Vagina (tissue), 2 donors: ENCODE data around the gene C11orf24. TPM values are rescaled to one million over a fixed set of nuclear protein-coding genes. Genes with fewer than 3 reads are reported as not detected.

Experiments used
- DNase-seq, 2 donors: peaks; one replicate each; pipeline ENCODE4 v3.0.0-alpha.2; 2017; ENCODE audit errors: extremely low spot score in 2 of 2
- H3K27ac ChIP-seq: fragments of 200-600 bp; sonication (generic); one replicate; pipeline ENCODE4 v1.5.1; 2019
- H3K27me3 ChIP-seq: fragments of 200-600 bp; sonication (generic); one replicate; pipeline ENCODE4 v1.5.1; 2019
- H3K36me3 ChIP-seq, 2 donors: fragments of 200-600 bp; sonication (generic); one replicate each; pipeline ENCODE4 v1.5.1; 2017 to 2019
- H3K4me1 ChIP-seq: fragments of 200-600 bp; sonication (generic); one replicate; pipeline ENCODE4 v1.5.1; 2019
- H3K4me3 ChIP-seq, 2 donors: fragments of 200-600 bp; sonication (generic); 1 replicate in 1 of 2; 2 replicates in 1 of 2; pipeline ENCODE4 v1.5.1; 2016 to 2019
- H3K9me3 ChIP-seq: fragments of 200-600 bp; sonication (generic); one replicate; pipeline ENCODE4 v1.5.1; 2019
- CTCF ChIP-seq, 3 experiments: fragments of 450-650 bp in 2 of 3; fragments of 200-600 bp in 1 of 3; sonication (generic) in 1 of 3; IDR thresholded peaks; one replicate each; pipeline ENCODE4 v1.5.1; 2017 to 2019; ENCODE audit warnings: antibody characterized with exemption in 3 of 3, mild to moderate bottlenecking in 2 of 3, moderate library complexity in 2 of 3
- POLR2A ChIP-seq, 2 donors: fragments of 450-650 bp; IDR thresholded peaks; one replicate each; pipeline ENCODE4 v1.6.1; 2017; ENCODE audit warnings: antibody characterized with exemption in 2 of 2, mild to moderate bottlenecking in 2 of 2, moderate library complexity in 2 of 2
- POLR2AphosphoS5 ChIP-seq, 2 donors: sonication (generic); formaldehyde crosslinking; IDR thresholded peaks; one replicate each; pipeline ENCODE4 v1.9.0; 2017; ENCODE audit warnings: antibody characterized with exemption in 2 of 2, mild to moderate bottlenecking in 2 of 2, low read depth in 1 of 2; ENCODE audit not compliant: insufficient read depth in 1 of 2
- intact Hi-C: fragments of 100-400 bp; cut with DNase I; formaldehyde crosslinking; loops from one replicate; pipeline ENCODE4 v1.15.1; 2023
- total RNA-seq: library from RNA; depleted of rRNA; stranded (reverse); fragments of >200 nt; gene quantifications from one replicate; pipeline ENCODE4 v1.2.3, GENCODE V29; 2016

The C11orf24 gene
- total RNA-seq, 1 donor from 2014 or later: 38.1 TPM

DNA sequence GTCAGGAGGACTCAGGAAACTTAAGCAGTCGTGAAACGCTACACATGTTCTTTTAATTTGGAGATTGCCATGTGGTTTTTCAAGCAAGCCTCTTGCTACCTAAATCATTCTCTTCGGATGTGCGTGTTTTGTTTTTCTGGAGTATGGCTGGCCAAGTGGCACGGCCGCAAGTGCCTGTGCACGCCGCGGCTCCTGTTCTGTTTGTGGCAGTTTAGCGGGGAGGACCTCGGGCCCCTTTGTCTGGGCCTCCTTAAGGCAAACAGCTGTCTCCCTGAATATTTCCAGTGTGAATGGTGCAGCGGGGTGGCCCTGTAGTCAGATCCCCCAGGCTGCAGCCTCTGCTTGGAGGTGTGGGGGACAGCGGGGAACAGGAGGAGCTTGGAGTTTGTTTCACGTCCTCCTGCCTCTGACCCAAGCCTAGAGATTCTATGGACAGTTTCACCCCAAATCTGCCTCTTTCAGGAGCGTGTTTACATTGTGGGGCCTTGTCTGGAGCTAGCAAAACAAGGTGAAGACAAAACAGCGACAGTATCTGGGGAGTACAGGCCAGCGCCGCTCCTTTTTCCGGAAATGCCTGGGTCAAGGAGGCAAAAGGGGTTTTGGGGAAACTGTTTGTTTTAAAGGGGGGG, 41.9 kb upstream of the C11orf24 start:
- TF ChIP-seq POLR2AphosphoS5 (IDR thresholded peaks at IDR 0.05; ENCODE audit: insufficient read depth in 1 of 2, low read depth in 1 of 2) (no peak), POLR2A (IDR thresholded peaks at IDR 0.05) (no peak), CTCF (IDR thresholded peaks at IDR 0.05) (no peak)
- intact Hi-C loops: no loop called here
- Histone ChIP-seq H3K36me3 (no peaks in the 10 kb centered on the region), H3K27me3 (no peaks in the 10 kb centered on the region), H3K9me3 (no peaks in the 10 kb centered on the region), H3K4me3 (peak overlapping the region; percentile 59 to 66), H3K4me1 (peaks cover 41% of the 10 kb centered on the region), H3K27ac (peak overlapping the region; percentile 63)
- no peak for DNase-seq

GRCh38 chr11:68312780-68313573, 41.2 kb upstream of the C11orf24 start:
- TF ChIP-seq POLR2AphosphoS5 (IDR thresholded peaks at IDR 0.05; ENCODE audit: insufficient read depth in 1 of 2, low read depth in 1 of 2) (no peak), CTCF (IDR thresholded peaks at IDR 0.05) (no peak), POLR2A (IDR thresholded peaks at IDR 0.05) (no peak)
- no peaks in the 10 kb centered on the region for H3K9me3 ChIP-seq
- H3K27ac ChIP-seq: peak overlapping the region; percentile 63
- no peaks in the 10 kb centered on the region for H3K36me3 ChIP-seq
- peaks cover 41% of the 10 kb centered on the region for H3K4me1 ChIP-seq
- DNase-seq: no peak
- H3K27me3 ChIP-seq: no peaks in the 10 kb centered on the region
- peak overlapping the region; percentile 59 to 66 for H3K4me3 ChIP-seq
- intact Hi-C loops: no loop called here

GRCh38 chr11:68312117-68312779, 40.5 kb upstream of the C11orf24 start, which contains the start of gene LRP5:
TSS of gene LRP5 (plus strand) at chr11:68312591. CDS start at chr11:68312715, 124 bp downstream.
- Histone ChIP-seq H3K4me1 (peaks cover 38% of the 10 kb centered on the region), H3K4me3 (peak within 1 kb of the TSS; percentile 59 to 66), H3K36me3 (no peaks in the 10 kb centered on the region), H3K27ac (peak within 1 kb of the TSS; percentile 63), H3K27me3 (no peaks in the 10 kb centered on the region), H3K9me3 (no peaks in the 10 kb centered on the region)
- no peak for DNase-seq
- TF ChIP-seq POLR2AphosphoS5 (IDR thresholded peaks at IDR 0.05; ENCODE audit: insufficient read depth in 1 of 2, low read depth in 1 of 2) (no peak), POLR2A (IDR thresholded peaks at IDR 0.05) (no peak)
- intact Hi-C loops: no loop called here

GRCh38 chr11:68311160-68312116, 39.7 kb upstream of the C11orf24 start:
- intact Hi-C loops: no loop called here
- H3K27ac ChIP-seq: peak overlapping the region; percentile 53
- no peak for TF ChIP-seq CTCF (IDR thresholded peaks at IDR 0.05)
- TF ChIP-seq POLR2A (IDR thresholded peaks at IDR 0.05): no peak
- TF ChIP-seq POLR2AphosphoS5 (IDR thresholded peaks at IDR 0.05; ENCODE audit: insufficient read depth in 1 of 2, low read depth in 1 of 2): no peak

More at GRCh38 chr11:68311160-68312116, 39.7 kb upstream of the C11orf24 start:
- H3K4me3 ChIP-seq: peak overlapping the region in 1 of 2 donors; percentile 33
- H3K4me1 ChIP-seq: peaks cover 32% of the 10 kb centered on the region
- DNase-seq: no peak
- H3K9me3 ChIP-seq: no peaks in the 10 kb centered on the region
- no peaks in the 10 kb centered on the region for H3K27me3 ChIP-seq
- H3K36me3 ChIP-seq: no peaks in the 10 kb centered on the region
